GM12874 (cell line): ENCODE data around the gene C12orf42.

Experiments
- CTCF ChIP-seq: IDR thresholded peaks from 2 replicates; pipeline ENCODE4 v1.5.1; 2011; ENCODE audit warnings: low read depth, mild to moderate bottlenecking, control low read depth, low read length, moderate library complexity; ENCODE audit not compliant: insufficient read depth

C12orf42 gene

GRCh38 chr12:103310546-103311270 is 185.1 kb downstream of the C12orf42 start:
- no peak for TF ChIP-seq CTCF

- TF ChIP-seq CTCF, result no peak
Measured at GRCh38 chr12:103308396-103308795, 187.4 kb downstream of the C12orf42 start.

GRCh38 chr12:103303484-103303883 is 192.3 kb downstream of the C12orf42 start:
- TF ChIP-seq CTCF, result no peak

- no peak for TF ChIP-seq CTCF
Measured at GRCh38 chr12:103301642-103302591, 193.9 kb downstream of the C12orf42 start.

- TF ChIP-seq CTCF, result no peak
Measured at GRCh38 chr12:103288016-103288415, 207.8 kb downstream of the C12orf42 start.

GRCh38 chr12:103282124-103282523 is 213.6 kb downstream of the C12orf42 start:
- no peak for TF ChIP-seq CTCF

GRCh38 chr12:103279444-103279843 is 216.3 kb downstream of the C12orf42 start:
- no peak for TF ChIP-seq CTCF
